DMS 273 (cell line): Measurements from ENCODE around the gene CASQ1.

Experiments used
- DNase-seq: peaks from one replicate; lab custom pipeline; 2025; ENCODE audit not compliant: unreplicated experiment; lab: John Stamatoyannopoulos, UW

The CASQ1 gene

DNA sequence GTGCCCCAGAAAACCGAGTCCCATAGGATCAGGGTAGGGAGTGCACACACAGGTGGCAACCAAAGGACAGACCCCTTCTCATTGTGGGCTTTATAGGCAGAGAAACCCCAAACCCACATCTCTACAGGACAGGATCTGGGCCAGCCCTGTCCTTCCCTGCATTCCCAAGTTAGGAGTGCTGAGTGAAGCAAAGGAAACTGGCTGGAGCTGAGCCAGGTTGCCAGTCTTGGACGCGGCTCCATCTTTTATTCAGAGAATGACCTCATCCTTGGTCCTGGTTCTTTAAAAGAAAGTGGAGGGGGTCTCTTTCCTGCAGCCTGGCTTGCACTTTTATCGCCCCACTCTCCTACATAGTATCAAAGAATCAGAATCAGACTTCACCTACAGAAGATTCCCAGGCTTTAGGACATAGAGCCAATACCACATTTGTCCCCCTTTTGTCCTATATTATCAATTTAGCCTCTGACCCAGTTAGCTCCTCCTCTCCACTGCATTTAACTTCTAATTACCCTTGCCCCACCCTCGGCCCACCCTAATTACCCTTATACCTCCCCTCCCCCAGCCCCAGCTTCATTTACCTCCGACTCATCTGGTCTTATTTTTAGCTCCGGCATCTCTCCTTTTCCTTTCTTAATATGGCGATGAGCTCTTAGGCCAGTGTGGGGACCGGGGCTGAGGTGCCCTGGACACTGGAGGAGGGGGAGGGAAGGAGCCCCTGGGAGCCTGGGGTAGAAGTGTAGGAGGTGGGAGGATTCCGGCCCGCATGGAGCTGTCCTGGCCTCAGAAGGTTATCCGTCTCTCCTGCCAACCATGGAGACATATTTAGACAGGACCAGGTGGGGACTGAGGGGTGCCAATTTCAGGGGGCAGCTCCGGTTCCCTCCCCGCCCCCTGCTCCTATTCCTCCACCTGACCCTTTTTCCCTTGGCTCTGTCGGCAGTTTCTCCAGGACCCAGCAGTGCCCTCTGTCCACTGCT lies at the start of gene CASQ1:
TSS of gene CASQ1 (plus strand) at position 927 of the 977 bp plus-strand sequence. CDS start 177 bp downstream, outside the sequence.
- DNase-seq = peak; percentile 72

DNA sequence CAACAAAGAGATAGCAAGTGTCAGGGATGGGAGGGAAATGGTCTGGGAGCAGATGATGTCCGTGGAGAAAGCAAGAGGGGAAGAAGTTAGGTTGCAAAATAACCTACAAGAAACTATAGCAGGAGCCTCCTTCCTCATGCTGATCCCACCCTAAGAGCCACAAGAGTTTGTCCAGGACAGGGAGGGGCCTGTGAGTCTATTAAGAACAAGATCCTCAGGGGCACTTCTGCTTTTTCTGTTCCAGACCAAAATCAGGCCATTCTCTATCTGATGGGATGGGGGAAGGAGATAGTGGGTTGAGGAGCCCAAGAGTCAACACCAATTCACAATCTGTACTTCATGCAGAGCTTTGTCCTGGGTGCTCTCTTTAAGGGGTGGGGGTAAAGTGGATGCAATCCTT lies 46.7 kb upstream of the CASQ1 start:
- no peak for DNase-seq

DNA sequence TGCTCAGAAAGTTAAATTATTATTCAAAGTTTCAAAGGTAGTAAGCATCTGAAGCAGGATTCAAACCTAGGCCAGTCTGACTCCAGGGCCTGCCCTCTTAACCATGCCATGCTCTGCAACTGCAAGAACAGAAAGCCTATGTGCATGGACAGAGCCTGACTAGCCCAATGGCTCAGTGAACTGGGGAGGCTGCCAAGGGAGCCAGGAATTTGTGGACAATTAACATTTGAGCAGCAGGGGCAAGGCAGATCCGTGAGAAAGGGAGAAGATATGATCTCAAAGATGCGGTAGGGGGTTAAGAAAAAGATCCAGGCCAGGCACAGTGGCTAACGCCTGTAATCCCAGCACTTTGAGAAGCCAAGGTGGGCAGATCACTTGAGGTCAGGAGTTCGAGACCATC lies 45.5 kb upstream of the CASQ1 start:
- peak; percentile 38 for DNase-seq

DNA sequence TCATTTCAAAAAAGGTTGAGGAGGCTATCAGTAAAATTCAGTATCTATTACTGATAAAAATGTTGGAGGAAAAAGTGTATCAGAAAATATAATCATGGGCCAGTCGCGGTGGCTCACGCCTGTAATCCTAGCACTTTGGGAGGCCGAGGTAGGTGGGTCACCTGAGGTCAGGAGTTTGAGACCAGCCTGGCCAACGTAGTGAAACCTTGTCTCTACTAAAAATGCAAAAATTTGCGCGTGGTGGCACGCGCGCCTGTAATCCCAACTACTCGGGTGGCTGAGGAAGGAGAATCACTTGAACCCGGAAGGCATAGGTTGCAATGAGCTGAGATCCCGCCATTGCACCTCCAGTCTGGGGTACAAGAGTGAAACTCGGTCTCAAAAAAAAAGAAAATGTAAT lies 44.3 kb upstream of the CASQ1 start:
- DNase-seq = no peak

DNA sequence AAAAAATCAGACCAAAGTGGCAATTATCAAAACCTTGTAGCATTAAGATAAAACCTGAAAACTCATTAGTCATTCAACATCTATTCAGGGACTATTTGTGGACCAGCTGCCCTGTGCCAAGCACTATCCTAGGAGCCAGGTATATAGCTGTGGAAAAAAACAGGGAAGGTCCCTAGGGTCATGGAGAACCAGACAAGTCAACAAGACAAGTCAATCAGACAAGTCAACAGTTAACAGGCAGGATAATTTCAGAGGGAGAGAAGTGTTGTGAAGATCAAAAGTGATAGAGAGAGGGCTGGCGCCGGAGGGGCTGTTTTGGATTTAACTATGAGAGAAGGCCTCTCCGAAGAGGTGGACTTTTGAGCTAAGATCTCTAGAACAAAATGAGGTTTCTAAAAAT lies 42.3 kb upstream of the CASQ1 start:
- DNase-seq = no peak

DNA sequence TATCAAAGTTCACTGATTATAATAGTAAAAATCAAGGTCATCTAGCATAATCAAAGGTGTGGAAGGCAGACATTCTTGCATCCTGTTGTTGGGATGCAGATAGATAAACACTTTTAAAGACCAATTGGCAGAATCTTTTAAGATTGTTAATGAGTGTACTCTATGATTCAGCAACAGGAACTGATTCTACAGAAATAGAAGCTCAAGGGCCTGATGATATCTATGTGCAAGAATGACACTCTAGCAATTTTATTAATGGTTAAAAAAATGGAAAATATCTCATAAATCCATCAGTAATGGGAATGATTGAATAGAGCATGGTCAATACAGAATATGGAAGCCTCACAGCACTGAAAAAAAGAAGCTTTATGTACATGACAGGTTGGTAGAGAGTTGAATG lies 41.1 kb upstream of the CASQ1 start:
- DNase-seq = no peak

DNA sequence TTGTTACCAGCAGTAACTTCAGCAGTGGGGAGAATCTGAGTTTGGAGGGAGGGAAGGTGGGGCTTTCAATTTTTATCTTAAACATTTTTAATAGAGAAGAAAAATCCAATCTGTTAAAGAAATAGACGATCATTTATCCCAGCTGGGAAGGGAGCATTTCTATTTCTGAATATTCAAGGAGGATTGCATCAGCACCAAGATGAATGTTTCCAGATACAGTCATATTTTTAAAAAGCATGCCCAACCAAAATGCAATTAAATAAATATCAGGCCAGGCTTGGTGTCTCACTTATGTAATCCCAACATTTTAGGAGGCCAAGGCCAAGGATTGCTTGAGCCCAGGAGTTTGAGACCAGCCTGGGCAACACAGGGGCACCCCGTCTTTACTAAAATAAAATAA lies 40.7 kb upstream of the CASQ1 start:
- DNase-seq = no peak

GRCh38 chr1:160151303-160151702 lies 39.1 kb upstream of the CASQ1 start, which contains the start of gene ATP1A4:
ATP1A4 (plus strand) TSS chr1:160151603; CDS start chr1:160152041, 438 bp downstream.
- DNase-seq = no peak

- DNase-seq = no peak
These were observed 35.6 kb upstream of the CASQ1 start for GRCh38 chr1:160154790-160155189.

GRCh38 chr1:160156361-160156760 lies 34.0 kb upstream of the CASQ1 start:
- DNase-seq = no peak

DNA sequence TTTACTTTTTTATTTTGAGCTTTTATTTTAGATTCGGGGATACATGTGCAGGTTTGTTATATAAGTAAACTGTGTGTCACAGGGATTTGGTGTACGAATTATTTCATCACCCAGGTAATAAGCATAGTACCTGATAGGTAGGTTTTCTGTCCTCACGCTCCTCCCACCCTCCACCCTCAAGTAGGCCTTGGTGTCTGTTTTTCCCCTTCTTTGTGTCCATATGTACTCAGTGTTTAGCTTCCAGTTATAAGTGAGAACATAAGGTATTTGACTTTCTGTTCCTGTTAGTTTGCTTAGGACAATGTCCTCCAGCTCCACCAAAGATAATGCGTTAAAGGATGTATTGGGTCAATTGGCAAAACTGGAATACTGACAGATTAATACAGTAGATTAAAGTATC lies 33.2 kb upstream of the CASQ1 start:
- DNase-seq = no peak

DNA sequence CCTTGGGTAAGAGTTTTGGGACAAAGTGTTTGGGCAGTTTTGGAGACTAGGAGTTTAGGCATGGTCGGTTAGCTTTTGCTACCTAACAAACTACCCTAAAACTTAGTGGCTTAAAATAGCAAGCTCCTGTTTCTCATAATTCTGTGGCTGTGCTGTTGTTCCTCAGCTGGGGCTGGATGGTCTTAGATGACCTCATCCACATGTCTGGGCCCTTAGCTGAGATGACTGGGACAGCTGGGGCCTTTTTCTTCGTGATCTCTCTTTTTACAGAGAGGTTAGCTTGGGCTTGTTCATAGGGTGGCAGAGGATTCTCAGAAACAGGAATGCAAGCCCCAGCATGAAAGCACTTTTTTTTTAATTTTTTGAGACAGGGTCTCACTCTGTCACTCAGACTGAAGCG lies 32.3 kb upstream of the CASQ1 start:
- no peak for DNase-seq

- no peak for DNase-seq
These were observed 31.8 kb upstream of the CASQ1 start for GRCh38 chr1:160158534-160158933.

- no peak for DNase-seq
These were observed 30.5 kb upstream of the CASQ1 start for GRCh38 chr1:160159846-160160245.

GRCh38 chr1:160161965-160162705 lies 28.2 kb upstream of the CASQ1 start:
- peak; percentile 51 for DNase-seq

DNA sequence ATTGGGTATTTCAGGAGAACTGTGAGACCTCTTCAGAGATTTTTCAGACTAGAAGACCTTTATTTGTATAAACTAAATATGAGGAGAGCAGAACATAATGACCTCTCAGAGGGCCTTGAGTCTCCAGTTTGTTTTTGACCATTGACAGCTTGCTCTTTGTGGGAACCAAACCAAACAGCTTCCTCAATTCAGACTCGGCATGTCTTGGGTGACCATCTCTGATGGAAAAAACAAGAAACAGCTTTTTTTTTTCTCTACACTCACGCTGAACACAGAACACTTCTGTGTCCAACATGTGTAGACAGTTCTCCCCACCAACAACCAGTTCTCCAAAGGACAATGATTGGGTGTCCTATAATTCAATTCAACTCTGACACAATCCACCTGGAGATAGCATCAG lies 27.4 kb upstream of the CASQ1 start:
- no peak for DNase-seq

GRCh38 chr1:160163615-160164014 lies 26.8 kb upstream of the CASQ1 start:
- DNase-seq = peak; percentile 10

DNA sequence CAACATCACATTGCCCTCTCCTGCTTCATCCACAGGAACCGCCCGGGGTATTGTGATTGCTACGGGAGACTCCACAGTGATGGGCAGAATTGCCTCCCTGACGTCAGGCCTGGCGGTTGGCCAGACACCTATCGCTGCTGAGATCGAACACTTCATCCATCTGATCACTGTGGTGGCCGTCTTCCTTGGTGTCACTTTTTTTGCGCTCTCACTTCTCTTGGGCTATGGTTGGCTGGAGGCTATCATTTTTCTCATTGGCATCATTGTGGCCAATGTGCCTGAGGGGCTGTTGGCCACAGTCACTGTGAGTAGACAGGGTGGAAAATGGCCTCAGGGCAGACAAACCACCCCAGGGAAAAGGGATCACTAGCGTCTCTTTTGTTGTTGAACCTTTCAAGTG lies 26.3 kb upstream of the CASQ1 start:
- no peak for DNase-seq

- no peak for DNase-seq
These were observed 24.1 kb upstream of the CASQ1 start for GRCh38 chr1:160166166-160166868.

DNA sequence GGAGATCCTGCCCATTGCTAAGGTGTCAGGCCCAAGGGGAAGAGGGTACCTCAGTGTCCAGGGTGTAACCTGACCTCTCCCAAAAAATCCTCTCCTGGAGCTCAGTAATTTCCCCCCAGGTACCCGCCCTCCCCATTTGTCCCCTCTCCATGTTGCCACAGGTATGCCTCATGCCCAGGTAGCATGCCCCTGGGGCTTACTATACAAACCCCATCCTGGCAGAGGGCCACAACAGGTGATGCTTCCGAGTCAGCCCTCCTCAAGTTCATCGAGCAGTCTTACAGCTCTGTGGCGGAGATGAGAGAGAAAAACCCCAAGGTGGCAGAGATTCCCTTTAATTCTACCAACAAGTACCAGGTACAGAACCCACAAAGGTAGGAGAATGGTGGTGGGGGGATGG lies 23.3 kb upstream of the CASQ1 start:
- no peak for DNase-seq

- DNase-seq = no peak
These were observed 22.8 kb upstream of the CASQ1 start for GRCh38 chr1:160167580-160167979.
